IMR-90 (cell line): ENCODE measurements around the gene MRPS35. TPM values are rescaled to one million over a fixed set of nuclear protein-coding genes. Genes with fewer than 3 reads are reported as not detected.
A peak's percentile ranks its signal among the peaks of the same experiment; 100 is the strongest.

Experiments
- ATAC-seq: fragments of 200-7000 bp; cut with Tn5 transposase; 2 replicates; pipeline ENCODE4 v1.9.1; 2020; ENCODE audit warnings: low read depth, mild to moderate bottlenecking, moderate library complexity
- BruUV-seq: library from RNA; stranded (reverse); fragments of 400-500 nt; replicated peaks from 2 replicates; lab custom pipeline; 2021; lab: Mats Ljungman, UMichigan
- CTCF ChIA-PET: fragments of 300-600 bp; formaldehyde crosslinking; extraction: SDS; loops from one replicate; lab custom pipeline; 2021; ENCODE audit warnings: antibody characterized with exemption; lab: Yijun Ruan, JAX
- POLR2A ChIA-PET: fragments of 300-600 bp; sonication (Branson Sonifier 250); formaldehyde crosslinking; loops from one replicate; lab custom pipeline; 2022; ENCODE audit warnings: antibody characterized with exemption; ENCODE audit not compliant: unreplicated experiment; lab: Charles Lee
- DNase-seq: peaks from one replicate; pipeline ENCODE4 v3.0.0; 2013
- H2AFZ ChIP-seq: replicated peaks from 2 replicates; pipeline ENCODE3; 2013; ENCODE audit warnings: low read length, mild to moderate bottlenecking; ENCODE audit not compliant: poor library complexity
- H2AK5ac ChIP-seq: 2 replicates; pipeline ENCODE4 v1.6.1; 2013; ENCODE audit warnings: low read depth, low read length, inconsistent platforms
- H2AK9ac ChIP-seq: replicated peaks from 2 replicates; pipeline ENCODE3; 2013; ENCODE audit warnings: mild to moderate bottlenecking, low read depth, low read length, moderate library complexity; ENCODE audit not compliant: poor library complexity
- H2BK120ac ChIP-seq: 2 replicates; pipeline ENCODE4 v1.6.1; 2013; ENCODE audit warnings: low read depth, low read length, inconsistent platforms
- H2BK15ac ChIP-seq: 3 replicates; pipeline ENCODE4 v1.6.1; 2013; ENCODE audit warnings: low read depth, low read length, inconsistent platforms
- H2BK20ac ChIP-seq: 2 replicates; pipeline ENCODE4 v1.6.1; 2013; ENCODE audit warnings: low read depth, mild to moderate bottlenecking, inconsistent platforms, low read length, moderate library complexity
- H2BK5ac ChIP-seq: 2 replicates; pipeline ENCODE4 v1.6.1; 2013; ENCODE audit warnings: mild to moderate bottlenecking, low read depth, low read length, inconsistent platforms; ENCODE audit not compliant: poor library complexity, severe bottlenecking
- H3K14ac ChIP-seq: replicated peaks from 2 replicates; pipeline ENCODE4 v1.6.1; 2013; ENCODE audit warnings: low read depth, low read length, inconsistent platforms
- H3K18ac ChIP-seq: 2 replicates; pipeline ENCODE4 v1.6.1; 2013; ENCODE audit warnings: low read depth, low read length, control low read depth
- H3K23ac ChIP-seq: 2 replicates; pipeline ENCODE4 v1.6.1; 2013; ENCODE audit warnings: low read depth, low read length, inconsistent platforms
- H3K27ac ChIP-seq: 2 replicates; pipeline ENCODE4 v1.5.1; 2013; ENCODE audit warnings: mild to moderate bottlenecking, control low read depth, low read length; ENCODE audit not compliant: insufficient read depth
- H3K27me3 ChIP-seq: 2 replicates; pipeline ENCODE4 v1.6.1; 2013; ENCODE audit warnings: low read length; ENCODE audit not compliant: control insufficient read depth, insufficient read depth
- H3K36me3 ChIP-seq: 2 replicates; pipeline ENCODE4 v1.6.1; 2013; ENCODE audit warnings: low read length, mixed read lengths; ENCODE audit not compliant: control insufficient read depth, insufficient read depth
- H3K4ac ChIP-seq: 2 replicates; pipeline ENCODE4 v1.6.1; 2013; ENCODE audit warnings: low read depth, low read length, inconsistent platforms
- H3K4me1 ChIP-seq: 2 replicates; pipeline ENCODE4 v1.6.1; 2013; ENCODE audit warnings: low read length, mixed read lengths; ENCODE audit not compliant: control insufficient read depth, insufficient read depth
- H3K4me2 ChIP-seq: 2 replicates; pipeline ENCODE4 v1.6.1; 2013; ENCODE audit warnings: low read depth, mild to moderate bottlenecking, control low read depth, low read length, moderate library complexity
- H3K4me3 ChIP-seq: 2 replicates; pipeline ENCODE4 v1.5.1; 2013; ENCODE audit warnings: low read depth, mild to moderate bottlenecking, control low read depth, low read length, moderate library complexity; ENCODE audit not compliant: insufficient read depth
- H3K56ac ChIP-seq: 2 replicates; pipeline ENCODE4 v1.6.1; 2013; ENCODE audit warnings: low read length, inconsistent platforms; ENCODE audit not compliant: insufficient read depth; ENCODE audit errors: extremely low read depth
- H3K79me1 ChIP-seq, 2 experiments: 2 replicates each; pipeline ENCODE4 v1.6.1; 2013; ENCODE audit warnings: low read length in 2 of 2, inconsistent platforms in 1 of 2, low read depth in 1 of 2
- H3K9ac ChIP-seq: 2 replicates; pipeline ENCODE4 v1.6.1; 2013; ENCODE audit warnings: low read depth, low read length, control low read depth
- H3K9me1 ChIP-seq: 2 replicates; pipeline ENCODE4 v1.6.1; 2013; ENCODE audit warnings: low read length, inconsistent platforms; ENCODE audit not compliant: insufficient read depth
- H3K9me3 ChIP-seq: 2 replicates; pipeline ENCODE4 v1.6.1; 2013; ENCODE audit warnings: low read length; ENCODE audit not compliant: control insufficient read depth, insufficient read depth
- H4K20me1 ChIP-seq: 2 replicates; pipeline ENCODE4 v1.6.1; 2013; ENCODE audit warnings: low read length, inconsistent platforms; ENCODE audit not compliant: insufficient read depth
- H4K5ac ChIP-seq: 2 replicates; pipeline ENCODE4 v1.6.1; 2013; ENCODE audit warnings: mild to moderate bottlenecking, low read depth, low read length, control low read depth
- H4K8ac ChIP-seq, 2 experiments: 2 replicates each; pipeline ENCODE4 v1.6.1; 2013; ENCODE audit warnings: low read depth in 2 of 2, low read length in 2 of 2, control low read depth in 1 of 2, inconsistent platforms in 1 of 2
- H4K91ac ChIP-seq: 2 replicates; pipeline ENCODE4 v1.6.1; 2013; ENCODE audit warnings: low read depth, low read length, inconsistent platforms; ENCODE audit not compliant: insufficient read depth
- BHLHE40 ChIP-seq: fragments of 150-350 bp; IDR thresholded peaks from 2 replicates; pipeline ENCODE4 v1.6.1; 2016; ENCODE audit warnings: mild to moderate bottlenecking, low read depth, low read length
- CEBPB ChIP-seq: IDR thresholded peaks from 2 replicates; pipeline ENCODE4 v1.6.1; 2012; ENCODE audit warnings: low read depth, low read length, improper control_type of control experiment
- CHD1 ChIP-seq: IDR thresholded peaks from 2 replicates; pipeline ENCODE4 v1.6.1; 2012; ENCODE audit warnings: low read depth, low read length, improper control_type of control experiment
- FOS ChIP-seq: fragments of 150-350 bp; IDR thresholded peaks from 2 replicates; pipeline ENCODE4 v1.6.1; 2016; ENCODE audit warnings: low read depth, low read length
- MXI1 ChIP-seq: IDR thresholded peaks from 2 replicates; pipeline ENCODE4 v1.6.1; 2012; ENCODE audit warnings: low read depth, mild to moderate bottlenecking, low read length, moderate library complexity, borderline replicate concordance
- RFX5 ChIP-seq: IDR thresholded peaks from 2 replicates; pipeline ENCODE4 v1.8.0; 2012; ENCODE audit warnings: low read depth, mild to moderate bottlenecking, low read length, moderate library complexity
- WGBS, 2 experiments: methylation state at CpG; one replicate each; pipeline versions ENCODE4 v1.1.5 to v1.1.7; 2013; ENCODE audit warnings: missing lambda C conversion rate in 2 of 2; ENCODE audit not compliant: insufficient read length in 1 of 2; ENCODE audit errors: extremely low coverage in 2 of 2; 5-methylcytosine and 5-hydroxymethylcytosine counted together
- dilution Hi-C: fragments of 300-500 bp; cut with HindIII; formaldehyde crosslinking; loops from one replicate; pipeline ENCODE4 v1.14.3; 2018; ENCODE audit warnings: low sequenced_read_pairs; ENCODE audit not compliant: unreplicated experiment
- in situ Hi-C: fragments of 300-500 bp; cut with MboI; formaldehyde crosslinking; loops from 3 replicates; pipeline ENCODE4 v1.14.3; 2019; ENCODE audit warnings: low sequenced_read_pairs, inconsistent platforms, mixed read lengths
- intact Hi-C: fragments of 100-400 bp; cut with micrococcal nuclease; formaldehyde crosslinking; loops from 2 replicates; pipeline ENCODE4 v1.10.0; 2022
- polyA plus RNA-seq, 3 experiments: library from polyadenylated mRNA; depleted of rRNA; stranded (reverse); fragments of >200 nt; gene quantifications; 2 replicates each; pipeline ENCODE4 v1.2.3, GENCODE V29; 2012; ENCODE audit warnings: low replicate concordance in 1 of 3
- total RNA-seq: library from RNA; depleted of rRNA; stranded (reverse); fragments of >200 nt; gene quantifications from 2 replicates; pipeline ENCODE4 v1.2.3, GENCODE V29; 2012
- TF ChIP-seq, protein P1 (sequence below): fragments of 150-350 bp; IDR thresholded peaks from 2 replicates; pipeline ENCODE4 v1.6.1; 2016; ENCODE audit warnings: low read depth, mild to moderate bottlenecking, low read length, moderate library complexity, borderline replicate concordance
- TF ChIP-seq, protein P2 (sequence below): fragments of 150-350 bp; IDR thresholded peaks from 2 replicates; pipeline ENCODE4 v1.6.1; 2017; ENCODE audit warnings: mild to moderate bottlenecking, antibody characterized with exemption, low read length, low read depth

The MRPS35 gene
- total and polyA plus RNA-seq, 2 of the 4 experiments (the other 2 are of a cell fraction) = 27.4 to 40.1 TPM

DNA sequence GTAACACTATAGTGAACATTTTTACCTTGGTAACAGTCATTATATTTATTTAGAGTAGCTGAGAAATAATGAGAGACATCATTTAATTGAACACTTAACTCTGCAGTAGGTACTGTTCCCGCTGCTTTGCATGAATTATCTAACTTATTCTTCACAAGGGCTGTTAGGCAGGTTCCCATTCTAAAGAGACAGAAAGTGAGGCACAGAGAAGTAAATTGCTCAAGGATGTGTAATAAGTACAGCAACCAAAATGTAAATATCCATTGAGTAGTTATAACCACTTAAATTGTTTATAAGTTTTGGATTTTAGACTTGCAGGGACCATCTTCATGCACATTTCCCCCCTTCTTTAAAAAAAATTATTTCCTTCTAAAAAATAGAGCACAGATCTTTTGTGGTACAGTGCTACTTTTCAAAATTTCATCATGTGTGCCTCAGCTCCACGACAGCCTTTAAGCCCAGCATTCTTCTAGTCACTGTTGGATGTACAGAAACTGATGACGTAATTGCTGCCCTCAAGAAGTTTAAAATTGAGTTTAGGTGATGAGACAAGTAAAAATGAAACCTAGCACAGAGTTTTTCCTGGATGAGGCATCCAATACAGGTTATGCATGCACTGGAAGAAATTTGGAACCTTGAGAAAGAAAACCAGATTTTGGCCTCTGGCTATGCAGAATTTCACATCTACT lies 75.4 kb downstream of the MRPS35 start:
- Histone ChIP-seq H3K4me2 (peak overlapping the region; percentile 43; the same call in 1 of the 2 replicates), H2AK5ac (no peak overlapping the region), H2AK9ac (no peak overlapping the region), H3K18ac (no peak overlapping the region), H4K5ac (no peak overlapping the region), H3K4ac (no peak overlapping the region), H4K8ac (peak overlapping the region in 1 of 2 experiments; percentile 6; a peak in 1 of 4 replicates), H2BK15ac (0 out of 3 replicates have a peak overlapping the region, but pooled peaks have one; percentile 11), H3K4me1 (peaks cover 20% of the 10 kb centered on the region), H4K91ac (no peak overlapping the region), H3K9me3 (no peaks in the 10 kb centered on the region), H3K14ac (no peak overlapping the region), H3K36me3 (peaks cover 10% of the 10 kb centered on the region), H2BK120ac (no peak overlapping the region; the same call in 1 of the 2 replicates), H3K27me3 (no peaks in the 10 kb centered on the region), H3K27ac (no peak overlapping the region), H3K23ac (no peak overlapping the region), H2BK5ac (peak overlapping the region; percentile 48), H4K20me1 (peaks cover 35% of the 10 kb centered on the region), H3K56ac (no peak overlapping the region), H3K79me1 (peaks cover 25 to 75% of the 10 kb centered on the region in 2 experiments), H2BK20ac (no peak overlapping the region), H3K9me1 (peaks cover 16% of the 10 kb centered on the region), H2AFZ (no peak overlapping the region), H3K9ac (no peak overlapping the region), H3K4me3 (no peak overlapping the region)
- peak; percentile 65 for ATAC-seq
- WGBS, 2 experiments = no CpG with 5 or more reads among the region's 3 CpGs
- in situ Hi-C loops (no loop called here), dilution Hi-C loops (no loop called here), intact Hi-C loops (no loop called here)
- DNase-seq = peak; percentile 93
- POLR2A ChIA-PET = interaction anchor here (0.6 kb wide), 1 partner anchor 432 kb away, joined by 3 read pairs; no protein-coding TSS in a partner anchor
- CTCF ChIA-PET = interaction anchor here (0.7 kb wide), 1 partner anchor 49 kb away, joined by 3 read pairs; no protein-coding TSS in a partner anchor
- TF ChIP-seq, protein P1, sequence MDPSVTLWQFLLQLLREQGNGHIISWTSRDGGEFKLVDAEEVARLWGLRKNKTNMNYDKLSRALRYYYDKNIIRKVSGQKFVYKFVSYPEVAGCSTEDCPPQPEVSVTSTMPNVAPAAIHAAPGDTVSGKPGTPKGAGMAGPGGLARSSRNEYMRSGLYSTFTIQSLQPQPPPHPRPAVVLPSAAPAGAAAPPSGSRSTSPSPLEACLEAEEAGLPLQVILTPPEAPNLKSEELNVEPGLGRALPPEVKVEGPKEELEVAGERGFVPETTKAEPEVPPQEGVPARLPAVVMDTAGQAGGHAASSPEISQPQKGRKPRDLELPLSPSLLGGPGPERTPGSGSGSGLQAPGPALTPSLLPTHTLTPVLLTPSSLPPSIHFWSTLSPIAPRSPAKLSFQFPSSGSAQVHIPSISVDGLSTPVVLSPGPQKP = no peak
- TF ChIP-seq, protein P2, sequence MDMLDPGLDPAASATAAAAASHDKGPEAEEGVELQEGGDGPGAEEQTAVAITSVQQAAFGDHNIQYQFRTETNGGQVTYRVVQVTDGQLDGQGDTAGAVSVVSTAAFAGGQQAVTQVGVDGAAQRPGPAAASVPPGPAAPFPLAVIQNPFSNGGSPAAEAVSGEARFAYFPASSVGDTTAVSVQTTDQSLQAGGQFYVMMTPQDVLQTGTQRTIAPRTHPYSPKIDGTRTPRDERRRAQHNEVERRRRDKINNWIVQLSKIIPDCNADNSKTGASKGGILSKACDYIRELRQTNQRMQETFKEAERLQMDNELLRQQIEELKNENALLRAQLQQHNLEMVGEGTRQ = no peak
- TF ChIP-seq FOS (0 out of 2 replicates have a peak, but pooled peaks have one; percentile 25), CHD1 (no peak), MXI1 (no peak), RFX5 (no peak), BHLHE40 (no peak), CEBPB (peak; percentile 83)
- no TSS peak for BruUV-seq
